DMS 273 treated with DMSO at 0.1 percent for 48 hours (cell line): ENCODE measurements around the gene SLC5A1.

Source experiments
- DNase-seq: peaks from one replicate; lab custom pipeline; 2025; lab: John Stamatoyannopoulos, UW

The SLC5A1 gene

DNA sequence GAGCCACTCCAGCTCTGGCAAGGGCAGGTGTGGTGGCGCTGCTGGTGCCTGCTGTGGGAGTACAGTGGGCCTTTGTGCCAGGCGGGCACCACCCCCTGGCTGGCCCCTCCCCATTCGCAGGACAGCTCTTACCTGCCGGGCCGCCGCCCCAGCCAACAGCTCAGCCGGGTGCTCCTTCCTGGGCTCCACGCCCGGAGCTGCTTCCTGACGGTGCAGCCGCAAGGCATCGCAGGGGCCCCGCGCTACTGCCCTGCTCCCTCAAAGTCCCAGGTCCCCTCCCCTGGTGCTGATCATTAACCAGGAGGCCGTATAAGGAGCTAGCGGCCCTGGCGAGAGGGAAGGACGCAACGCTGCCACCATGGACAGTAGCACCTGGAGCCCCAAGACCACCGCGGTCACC, at the start of gene SLC5A1:
Gene SLC5A1 (plus strand): TSS at position 338 of the 400 bp plus-strand sequence. CDS start 21 bp downstream, at position 359.
- no peak for DNase-seq

DNA sequence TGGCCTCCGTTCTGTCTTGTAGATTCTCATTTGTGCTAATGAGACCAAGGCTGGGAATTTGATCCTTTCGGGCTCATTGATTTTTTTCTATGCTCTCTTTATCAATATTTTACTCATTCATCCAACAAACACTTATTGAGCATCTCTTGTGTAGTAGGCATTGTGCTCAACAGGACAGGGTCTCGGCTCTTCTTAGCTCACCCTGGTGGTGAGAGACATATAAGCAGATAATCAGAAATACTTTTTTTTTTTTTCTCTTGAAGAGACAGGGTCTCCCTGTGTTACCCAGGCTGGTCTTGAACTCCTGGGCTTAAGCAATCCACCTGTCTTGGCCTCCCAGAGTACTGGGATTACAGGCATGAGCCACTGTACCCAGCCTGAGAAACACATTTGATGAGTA, 48.0 kb upstream of the SLC5A1 start:
- no peak for DNase-seq

DNA sequence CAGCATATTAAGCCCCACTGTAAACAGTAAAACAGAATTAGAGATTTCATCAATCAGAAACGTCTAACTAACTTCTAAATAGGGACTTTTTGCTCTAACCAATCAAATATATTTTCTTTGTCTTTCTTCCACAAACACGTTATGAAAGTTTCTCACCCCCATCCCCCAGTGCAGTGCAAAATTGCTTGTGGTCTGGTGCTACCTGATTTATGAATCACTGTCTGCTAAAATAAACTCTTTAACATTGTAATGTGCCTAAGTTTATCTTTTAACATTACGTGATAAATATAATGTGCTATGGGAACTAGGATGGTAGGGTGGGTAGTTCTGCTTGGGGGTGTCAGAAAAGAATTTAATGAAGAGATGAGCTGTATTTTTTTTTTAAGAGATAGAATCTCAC, 47.3 kb upstream of the SLC5A1 start:
- DNase-seq = no peak

DNA sequence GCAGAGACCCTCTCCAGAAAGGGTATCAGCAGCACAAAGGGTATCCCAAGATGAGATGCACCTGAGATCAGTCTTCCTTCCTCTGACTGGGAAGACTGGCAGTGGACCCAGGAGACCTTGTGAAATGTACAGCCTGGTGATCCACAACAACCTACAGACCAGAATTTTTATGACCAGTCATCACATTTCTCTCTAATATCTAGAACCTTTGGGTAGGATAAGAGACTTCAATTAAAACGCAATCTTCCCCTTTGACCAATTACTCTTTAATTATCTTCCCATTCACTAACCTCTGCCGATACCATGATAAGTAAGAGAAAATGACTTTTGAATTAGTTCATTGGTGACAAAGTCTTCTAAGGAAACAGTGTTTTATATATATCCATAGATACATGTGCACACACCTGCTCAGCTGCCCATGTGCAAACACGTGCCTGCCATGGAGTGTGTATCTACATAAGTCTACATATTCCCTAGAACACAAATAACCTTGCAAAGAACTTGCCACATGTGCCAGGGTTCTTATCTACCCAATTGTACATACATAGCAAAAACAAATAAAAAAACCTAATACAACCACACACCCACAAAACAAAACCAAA, 44.2 kb upstream of the SLC5A1 start:
- no peak for DNase-seq

DNA sequence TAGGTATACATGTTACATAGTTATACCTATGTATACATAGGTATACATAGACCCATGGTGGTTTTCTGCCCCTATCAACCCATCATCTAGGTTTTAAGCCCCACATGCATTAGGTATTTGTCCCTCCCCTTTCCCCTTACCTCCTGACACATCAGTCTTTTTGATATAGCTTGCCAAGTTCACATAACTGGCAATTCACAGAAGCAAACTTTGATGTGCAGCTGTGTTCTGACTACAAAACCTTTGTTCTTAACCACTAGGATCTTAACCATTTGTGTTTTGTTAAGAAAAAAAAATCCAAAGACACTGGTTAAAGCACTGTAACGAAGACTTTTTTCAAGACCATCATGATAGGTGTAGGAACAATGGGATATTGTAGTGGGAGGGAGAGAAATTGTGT, 42.9 kb upstream of the SLC5A1 start:
- no peak for DNase-seq

DNA sequence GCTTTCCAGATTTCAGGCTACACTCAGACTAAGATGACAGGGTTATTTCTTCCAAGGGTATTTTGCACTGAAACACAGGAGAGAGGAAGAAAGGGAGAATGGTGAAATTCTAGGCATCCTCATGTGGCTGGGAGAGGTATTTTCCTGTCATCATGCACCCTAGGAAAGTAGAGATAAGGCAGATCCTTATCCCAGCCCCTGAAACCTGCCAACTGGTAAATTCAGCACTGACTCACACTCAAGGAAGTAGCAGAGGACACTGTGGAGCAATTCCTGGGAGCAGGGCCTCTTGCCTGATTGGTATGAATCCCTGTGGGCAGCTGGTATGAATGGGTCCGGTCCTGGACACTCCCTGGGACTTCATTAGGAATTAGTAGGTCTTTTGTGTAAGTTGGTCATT, 37.6 kb upstream of the SLC5A1 start:
- no peak for DNase-seq

DNA sequence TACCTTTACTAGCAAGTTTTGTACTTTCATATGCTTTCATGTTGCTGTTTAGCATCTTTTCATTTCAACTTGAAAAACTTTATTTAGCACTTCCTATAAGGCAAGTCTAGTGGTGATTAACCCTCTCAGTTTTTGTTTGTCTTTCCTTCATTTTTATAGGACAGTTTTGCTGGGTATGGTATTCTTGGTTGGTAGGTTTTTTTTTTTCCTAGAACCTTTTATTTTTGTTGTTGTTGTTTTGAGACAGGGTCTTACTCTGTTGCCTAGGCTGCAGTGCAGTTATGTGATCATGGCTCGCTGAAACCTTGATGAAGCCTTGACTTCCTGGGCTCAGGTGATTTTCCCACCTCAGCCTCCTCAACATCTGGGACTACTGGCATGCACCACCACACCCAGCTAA, 29.9 kb upstream of the SLC5A1 start:
- no peak for DNase-seq

DNA sequence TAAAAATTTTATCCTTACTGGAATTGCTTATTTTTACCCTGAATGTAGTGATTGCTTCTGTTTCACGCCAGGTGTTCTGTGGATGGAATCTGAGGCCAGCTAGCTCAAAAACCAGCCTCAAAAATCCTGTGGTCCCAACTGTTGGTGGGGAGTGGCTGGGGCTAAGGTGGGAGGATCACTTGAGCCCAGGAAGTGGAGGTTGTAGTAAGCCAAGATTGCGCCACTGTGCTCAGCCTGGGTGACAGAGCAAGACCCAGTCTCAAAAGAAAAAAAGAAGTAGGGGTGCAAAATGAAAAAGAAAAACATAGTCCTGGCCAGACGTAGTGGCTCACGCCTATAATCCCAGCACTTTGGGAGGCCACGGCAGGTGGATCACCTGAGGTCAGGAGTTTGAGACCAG, 27.0 kb upstream of the SLC5A1 start:
- no peak for DNase-seq

DNA sequence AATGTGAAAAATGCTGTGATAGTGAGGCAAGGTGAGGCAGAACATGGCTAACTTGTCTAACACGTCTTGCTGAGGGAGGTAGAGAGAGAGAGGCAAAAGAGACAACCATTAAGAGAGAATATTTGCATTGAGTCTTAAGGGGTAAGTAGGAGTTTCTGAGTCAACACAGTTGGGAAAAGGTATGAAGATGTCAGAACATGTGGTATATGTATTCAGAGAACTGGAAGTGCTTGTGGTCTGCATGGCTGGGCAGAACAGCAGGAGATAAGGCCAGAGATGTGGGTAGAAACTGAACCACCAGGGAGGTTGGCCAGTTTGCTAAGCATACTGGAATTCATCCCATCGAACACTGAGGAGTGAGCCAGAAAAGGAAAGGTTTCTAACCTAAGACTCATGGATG, 25.0 kb upstream of the SLC5A1 start:
- no peak for DNase-seq

DNA sequence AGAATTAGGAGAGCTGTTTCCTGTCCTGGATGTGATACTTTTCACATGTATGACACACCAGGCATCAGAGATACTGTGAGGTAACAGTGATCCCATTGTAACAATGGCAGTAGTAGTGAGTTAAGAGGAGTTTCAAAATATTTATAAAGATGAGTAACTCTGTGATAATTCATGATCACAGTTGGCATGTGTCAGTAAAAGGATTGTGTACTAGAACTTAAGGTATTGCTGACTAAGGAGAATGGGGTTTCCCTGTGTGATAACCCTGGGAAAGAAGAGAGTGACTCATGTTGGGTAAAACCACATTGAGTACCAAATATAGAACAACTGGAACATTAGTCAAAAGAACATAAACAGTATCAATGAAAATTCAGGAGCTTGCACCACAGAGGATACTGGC, 22.9 kb upstream of the SLC5A1 start:
- DNase-seq = no peak

DNA sequence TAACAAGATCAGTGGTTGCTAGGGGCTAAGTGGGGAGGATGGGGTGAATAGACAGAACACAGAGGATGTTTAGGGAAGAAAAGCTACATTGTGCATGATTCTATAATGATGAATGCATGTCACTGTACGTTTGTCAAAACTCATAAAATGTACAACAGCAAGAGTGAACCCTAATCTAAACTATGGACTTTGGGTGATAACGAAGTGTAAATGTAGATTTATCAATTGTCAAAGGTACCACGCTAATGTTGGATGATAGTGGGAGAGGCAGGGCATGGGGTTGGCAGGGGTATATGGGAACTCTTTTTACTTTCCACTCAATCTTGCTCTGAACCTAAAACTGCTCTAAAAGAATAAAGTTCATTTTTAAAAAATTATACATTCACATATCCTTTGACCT, 21.3 kb upstream of the SLC5A1 start:
- no peak for DNase-seq

DNA sequence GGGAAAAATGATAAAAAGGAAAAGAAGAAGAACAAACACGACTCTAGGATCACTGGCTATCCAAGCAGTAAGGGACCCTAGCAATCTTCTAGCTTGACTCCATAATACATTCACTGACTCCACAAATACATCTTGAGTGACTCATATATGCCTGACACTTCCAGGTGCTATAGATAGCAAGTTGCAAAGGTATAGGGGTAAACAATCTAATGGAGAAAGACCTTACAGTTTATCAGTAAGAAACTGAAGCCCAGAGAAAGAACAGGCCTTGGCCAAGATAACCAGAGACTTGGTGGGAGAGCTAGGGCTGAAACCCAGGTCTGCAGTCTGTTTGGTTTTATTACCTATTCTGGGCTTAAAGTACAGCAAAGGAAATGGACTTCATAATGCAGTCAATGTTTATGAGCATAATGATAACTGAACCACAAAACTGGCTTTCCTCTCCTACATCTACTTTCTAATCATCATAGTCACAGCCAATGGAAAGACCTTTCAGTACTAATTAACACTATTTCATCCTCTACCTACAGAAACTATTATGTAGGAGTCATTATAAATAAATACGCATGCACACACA, 19.7 kb upstream of the SLC5A1 start:
- DNase-seq = no peak

DNA sequence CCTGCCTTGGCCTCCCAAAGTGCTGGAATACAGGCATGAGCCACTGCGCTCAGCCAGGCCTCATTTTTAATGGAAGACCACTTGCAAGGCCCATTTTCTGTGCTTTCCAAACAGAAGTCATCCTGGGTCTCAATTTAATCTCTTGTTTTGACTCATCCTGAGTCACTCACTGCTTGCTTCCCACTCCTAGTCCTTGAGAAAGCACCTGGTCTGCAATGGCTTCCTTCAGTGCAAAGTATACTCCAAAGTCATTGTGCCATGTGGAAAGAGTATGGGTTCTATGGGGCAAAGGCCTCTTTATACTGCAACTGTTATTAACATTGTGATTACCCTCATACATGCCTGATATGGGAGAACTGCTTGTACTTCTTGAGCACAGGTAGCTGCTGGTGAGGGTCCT, 18.3 kb upstream of the SLC5A1 start:
- no peak for DNase-seq

DNA sequence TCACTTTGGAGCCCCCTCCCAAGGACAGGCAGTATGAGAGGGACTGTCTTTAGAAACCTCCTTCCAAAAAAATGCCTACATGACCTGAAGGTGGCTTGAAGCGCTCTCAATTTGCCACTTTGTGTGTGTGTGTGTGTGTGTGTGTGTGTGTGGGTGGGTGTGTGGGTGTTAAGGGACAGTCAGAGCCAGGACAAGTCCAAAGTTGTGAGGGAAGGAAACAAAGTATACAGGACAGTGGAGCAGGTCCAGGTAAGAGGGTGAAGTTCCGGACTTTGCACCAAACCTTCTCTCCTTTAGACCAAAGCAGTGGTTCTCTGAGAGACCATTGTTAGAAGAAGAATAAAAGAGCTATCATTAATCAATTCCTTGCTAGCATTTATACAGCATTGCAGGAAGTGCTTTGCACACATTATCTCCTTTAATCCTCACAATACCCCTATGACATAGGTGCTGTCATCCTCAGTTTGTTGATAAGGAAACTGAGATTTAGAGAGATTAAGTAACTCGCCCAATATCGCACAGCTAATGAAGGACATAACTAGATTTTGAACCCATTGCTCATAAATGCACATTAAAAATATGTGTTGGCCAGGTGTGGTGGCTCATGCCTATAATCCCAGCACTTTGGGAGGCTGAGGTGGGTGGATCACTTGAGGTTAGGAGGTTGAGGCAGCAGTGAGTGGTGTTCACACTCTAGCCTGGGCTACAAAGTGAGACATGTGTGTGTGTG, 12.4 kb upstream of the SLC5A1 start:
- DNase-seq = no peak

DNA sequence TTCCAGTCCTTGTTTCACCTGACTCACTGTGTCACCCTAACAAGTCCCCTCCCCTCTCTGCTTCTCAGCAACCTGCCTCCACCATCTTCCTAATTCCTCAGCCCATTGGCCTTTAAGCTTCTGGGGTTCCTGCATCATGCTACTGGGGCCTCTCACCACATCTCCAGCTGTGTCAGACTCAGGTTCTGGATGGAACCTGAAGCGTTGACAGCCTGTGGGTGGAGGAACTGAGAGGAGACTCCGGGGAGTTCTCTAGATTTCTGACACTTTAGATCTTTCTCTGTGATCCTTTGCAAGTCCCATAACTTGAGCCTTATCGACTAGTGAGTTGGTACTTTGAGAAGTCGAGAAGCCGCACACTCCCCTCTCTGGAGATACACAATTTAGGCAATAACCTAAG, 11.6 kb upstream of the SLC5A1 start:
- DNase-seq = no peak

DNA sequence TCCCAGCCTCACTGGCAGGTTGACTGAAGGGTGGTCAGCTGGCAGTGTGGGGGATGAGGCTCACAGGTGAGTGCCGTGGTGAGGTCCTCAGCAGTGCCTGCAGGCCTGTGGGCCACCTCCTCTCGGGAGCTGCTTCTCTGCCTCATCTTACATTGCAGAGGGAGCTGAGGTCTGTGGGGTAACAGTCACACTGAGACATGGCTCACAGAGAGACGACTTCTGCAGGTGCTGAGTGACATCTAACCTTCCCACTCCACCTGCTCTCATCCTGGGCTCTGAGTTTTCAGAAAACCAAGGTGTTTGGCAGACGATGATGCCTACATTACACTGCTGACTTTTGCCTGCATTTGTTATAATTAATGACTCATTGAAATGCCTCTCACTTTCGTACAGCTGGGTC, 8.8 kb upstream of the SLC5A1 start:
- DNase-seq = no peak

DNA sequence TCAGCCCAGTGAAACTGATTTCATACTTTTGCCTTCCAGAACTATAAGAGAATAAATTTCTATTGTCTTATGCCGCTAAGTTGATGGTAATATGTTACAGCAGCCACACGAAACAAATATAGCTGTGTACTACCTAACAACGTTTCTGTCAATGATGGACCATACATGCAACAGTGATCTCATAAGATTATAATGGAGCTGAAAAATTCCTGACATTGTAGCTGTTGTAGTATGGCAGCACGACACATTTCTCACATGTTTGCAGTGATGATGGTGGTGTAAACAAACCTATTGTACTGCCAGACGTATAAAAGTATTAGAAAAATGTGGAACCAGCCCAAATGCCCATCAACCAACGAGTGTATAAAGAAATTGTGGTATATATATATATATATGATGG, 5.8 kb upstream of the SLC5A1 start:
- no peak for DNase-seq

DNA sequence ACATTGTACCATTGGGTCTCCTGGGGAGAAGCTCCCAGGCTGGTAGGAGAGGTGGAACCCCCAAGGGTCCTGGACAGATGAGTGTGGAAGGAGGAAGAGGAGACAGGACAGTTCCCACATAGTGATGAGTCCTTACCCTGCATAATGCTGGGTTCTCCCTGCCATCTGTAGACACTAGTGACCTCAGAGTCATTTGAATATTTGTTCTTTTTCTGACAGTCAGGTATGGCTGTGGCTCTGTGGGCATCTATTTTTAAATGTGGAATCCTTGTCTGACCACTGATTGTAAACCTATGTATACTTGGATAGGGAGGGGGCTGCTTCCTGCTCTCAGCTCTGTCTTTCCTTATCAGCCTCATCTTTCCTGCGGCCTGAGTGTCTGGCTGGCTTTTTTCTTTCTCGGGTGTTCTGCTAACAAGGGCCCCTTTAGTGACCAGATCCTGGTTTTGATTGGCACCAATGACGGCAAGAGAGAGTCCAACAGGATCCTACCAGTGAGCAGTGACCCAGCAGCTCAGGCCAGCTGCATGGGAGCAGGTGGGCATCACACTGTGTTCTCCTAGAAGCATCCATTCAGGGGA, 2.6 kb upstream of the SLC5A1 start:
- no peak for DNase-seq

DNA sequence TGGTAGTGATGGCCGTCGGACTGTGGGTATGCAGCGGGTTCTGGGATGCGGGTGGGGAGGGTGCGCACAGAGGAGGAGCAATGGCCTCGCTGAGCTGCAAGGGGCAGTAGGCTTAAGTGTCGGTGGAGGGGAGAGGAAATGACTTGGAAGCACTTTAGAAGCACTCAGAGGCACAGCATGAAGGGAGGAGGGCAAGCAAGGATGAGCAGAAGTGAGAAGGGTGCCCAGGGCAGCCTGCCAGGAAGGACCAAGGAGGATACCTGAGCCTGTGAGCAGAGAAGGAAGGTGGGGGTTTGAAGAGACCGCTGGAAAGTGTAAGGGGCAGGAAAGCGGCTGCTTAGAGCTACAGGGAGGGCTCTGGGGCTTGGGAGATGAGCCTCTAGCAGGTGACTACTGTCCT, 330 bp downstream of the SLC5A1 start:
- DNase-seq = no peak

DNA sequence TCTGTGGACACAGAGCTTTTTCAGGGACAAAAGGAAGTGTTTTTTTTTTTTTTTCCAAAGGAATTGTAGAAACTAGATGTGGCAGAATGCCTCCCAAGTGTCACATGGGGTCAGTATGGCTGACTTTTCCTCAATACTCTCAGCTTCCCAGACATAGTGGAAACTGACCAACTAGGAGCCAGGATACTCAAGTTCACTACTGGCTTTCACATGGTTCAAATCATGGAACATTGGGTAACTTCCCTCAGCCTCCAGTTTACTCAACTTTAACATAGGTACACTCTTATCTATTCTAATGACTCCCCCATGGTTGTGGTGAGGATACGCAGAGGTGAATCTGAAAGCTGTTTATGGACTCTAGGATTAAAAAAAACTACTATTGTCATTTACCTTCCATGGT, 1.4 kb downstream of the SLC5A1 start:
- no peak for DNase-seq

DNA sequence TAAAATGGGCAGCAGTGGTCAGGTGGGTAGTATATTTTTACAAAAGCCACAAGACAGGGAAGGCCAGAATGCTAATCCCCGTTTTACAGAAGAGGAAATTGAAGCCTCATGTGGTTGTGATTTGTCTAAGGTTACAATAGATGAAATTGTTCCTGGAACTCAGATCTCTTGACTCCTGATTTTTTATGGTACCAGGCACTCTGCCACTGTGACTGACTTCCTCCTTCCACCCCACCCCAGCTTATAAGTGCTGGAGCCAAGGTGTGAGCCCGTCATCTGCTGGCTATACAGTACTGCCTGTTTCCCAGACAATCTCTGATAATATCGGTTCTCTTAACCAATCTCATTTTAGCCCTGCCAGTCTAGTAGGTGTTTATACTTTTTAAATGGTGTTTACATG, 1.9 kb downstream of the SLC5A1 start:
- DNase-seq = no peak

DNA sequence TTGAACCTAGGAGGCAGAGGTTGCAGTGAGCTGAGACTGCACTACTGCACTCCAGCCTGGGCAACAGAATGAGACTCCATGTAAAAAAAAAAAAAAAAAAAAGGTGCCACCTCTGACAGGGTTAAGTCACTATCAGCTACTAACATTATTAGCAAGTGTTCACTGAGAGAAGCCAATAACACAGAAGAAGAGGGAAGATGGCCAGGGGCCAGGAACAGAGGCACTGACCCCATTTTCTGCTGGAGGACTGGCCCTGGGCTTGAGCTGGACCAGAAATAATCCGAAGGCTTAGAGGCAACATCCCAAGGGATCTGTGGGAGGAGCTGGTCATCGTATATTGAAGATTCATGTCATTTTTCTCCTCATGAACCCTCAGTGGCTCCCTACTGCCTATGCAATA, 5.0 kb downstream of the SLC5A1 start:
- no peak for DNase-seq
